Spleen (tissue), 11 donors: ENCODE data around the gene ACER3. TPM values are rescaled to one million over a fixed set of nuclear protein-coding genes. Genes with fewer than 3 reads are reported as not detected.
"Not testable (repeated sequence)": the region's sequence is repeated elsewhere in the genome, so short reads cannot be mapped to it uniquely, and the experiment has no call there.

ENCODE experiments used
- DNase-seq: peaks from one replicate; pipeline ENCODE4 v3.0.0-alpha.2; 2020
- H3K27ac ChIP-seq, 8 donors: fragments of 200-600 bp; sonication (generic) in 7 of 8; 1 replicate in 4 of 8; 2 replicates in 4 of 8; pipeline versions ENCODE4 v1.5.0 to v1.8.0; 2016 to 2021; ENCODE audit warnings: inconsistent platforms in 4 of 8, mild to moderate bottlenecking in 4 of 8, moderate library complexity in 1 of 8
- H3K27me3 ChIP-seq, 7 donors: fragments of 200-600 bp; sonication (generic) in 6 of 7; replicated peaks in 1 of 7; 1 replicate in 4 of 7; 2 replicates in 3 of 7; pipeline versions ENCODE4 v1.5.0 to v1.8.0; 2016 to 2021; ENCODE audit warnings: inconsistent platforms in 3 of 7, mild to moderate bottlenecking in 1 of 7
- H3K36me3 ChIP-seq, 6 donors: fragments of 200-600 bp; sonication (generic) in 5 of 6; 1 replicate in 4 of 6; 2 replicates in 2 of 6; pipeline versions ENCODE4 v1.5.0 to v1.8.0; 2016 to 2021; ENCODE audit warnings: inconsistent platforms in 2 of 6
- H3K4me1 ChIP-seq, 6 donors: fragments of 200-600 bp; sonication (generic) in 5 of 6; 1 replicate in 3 of 6; 2 replicates in 3 of 6; pipeline versions ENCODE4 v1.5.0 to v1.8.0; 2016 to 2021; ENCODE audit warnings: inconsistent platforms in 3 of 6
- H3K4me3 ChIP-seq, 8 donors: fragments of 200-600 bp; sonication (generic) in 7 of 8; 1 replicate in 4 of 8; 2 replicates in 4 of 8; pipeline versions ENCODE4 v1.5.0 to v1.8.0; 2016 to 2021; ENCODE audit warnings: inconsistent platforms in 4 of 8, mild to moderate bottlenecking in 4 of 8, moderate library complexity in 2 of 8
- H3K9me3 ChIP-seq, 8 donors: fragments of 200-600 bp; sonication (generic) in 7 of 8; 1 replicate in 4 of 8; 2 replicates in 4 of 8; pipeline versions ENCODE4 v1.5.0 to v1.8.0; 2016 to 2021; ENCODE audit warnings: inconsistent platforms in 4 of 8
- CTCF ChIP-seq, 11 experiments: fragments of 200-600 bp in 7 of 11; fragments of 450-650 bp in 4 of 11; sonication (generic) in 4 of 11; IDR thresholded peaks in 8 of 11; conservative IDR thresholded peaks in 3 of 11; 1 replicate in 7 of 11; 2 replicates in 4 of 11; pipeline versions ENCODE4 v1.4.0 to v1.8.0; 2016 to 2021; ENCODE audit warnings: antibody characterized with exemption in 11 of 11, inconsistent platforms in 4 of 11, mild to moderate bottlenecking in 1 of 11
- POLR2A ChIP-seq, 3 donors: fragments of 450-650 bp; IDR thresholded peaks; one replicate each; pipeline ENCODE4 v1.5.1; 2017; ENCODE audit warnings: antibody characterized with exemption in 3 of 3, mild to moderate bottlenecking in 1 of 3
- POLR2AphosphoS5 ChIP-seq, 3 donors: sonication (generic); formaldehyde crosslinking; IDR thresholded peaks; one replicate each; pipeline ENCODE4 v1.5.1; 2017; ENCODE audit warnings: antibody characterized with exemption in 3 of 3
- WGBS, 5 donors: extraction: QIAGEN DNeasy Blood & Tissue Kit in 3 of 5; methylation state at CpG; one replicate each; pipeline versions ENCODE4 v1.1.5 to v1.1.7; 2013 to 2018; 5-methylcytosine and 5-hydroxymethylcytosine counted together
- intact Hi-C: fragments of 100-400 bp; cut with DNase I; formaldehyde crosslinking; loops from one replicate; pipeline ENCODE4 v1.15.0; 2023; ENCODE audit warnings: low total_unique reads
- polyA plus RNA-seq, 3 donors: library from polyadenylated mRNA; stranded (reverse); fragments of 200-250 nt; gene quantifications; one replicate each; pipeline ENCODE4 v1.2.1, GENCODE V29; 2013
- total RNA-seq, 7 donors: library from RNA; depleted of rRNA in 3 of 7; stranded (reverse); fragments of >200 nt in 3 of 7; fragmentation: NEBNext Ultra II Directional in 4 of 7; extraction: Animal tissue kit (Norgen Biotek cat#: 25700) in 4 of 7; gene quantifications; one replicate each; pipeline versions ENCODE4 v1.1.0 to v1.2.1, GENCODE V29; 2016 to 2021
- donor health status: healthy with polysubstance abuse.
- donor health status: DM: no; HTN: no; CAD: no; lungs with moderate emphysema.
- donor health status: DM: no; HTN: no; CAD: no.
- donor health status: Bipolar disorder and iron deficiency.
- donor health status: healthy.
- donor health status: DM: no; HTN: no; CAD: no.
- donor health status: DM: yes; HTN: yes; CAD: no.

The ACER3 gene
- total and polyA plus RNA-seq, 10 donors = 2.9 to 52.2 (median 32.1) TPM

DNA sequence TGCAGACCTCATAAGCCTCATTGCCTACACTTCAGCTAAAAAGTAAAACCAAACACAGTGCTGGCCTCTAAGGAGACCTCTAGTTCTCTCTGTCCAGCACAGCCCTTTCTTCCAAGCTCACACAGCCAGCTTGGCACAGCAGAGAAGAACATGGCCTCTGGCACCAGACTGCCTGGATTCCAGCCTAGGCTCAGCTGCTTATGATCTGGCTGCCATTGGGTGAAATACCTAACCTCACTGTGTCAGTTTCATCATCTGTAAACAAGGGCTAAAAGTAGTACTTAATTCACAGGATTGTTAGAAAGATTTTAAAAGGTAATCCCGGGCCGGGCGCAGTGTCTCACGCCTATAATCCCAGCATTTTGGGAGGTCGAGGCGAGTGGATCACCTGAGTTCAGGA lies 9.9 kb upstream of the ACER3 start:
- 91 to 96% (median 94%) methylated on average over 6 of the region's 6 CpGs for WGBS, 5 donors
- H3K4me3 ChIP-seq = no peak overlapping the region
- no peaks in the 10 kb centered on the region for H3K36me3 ChIP-seq
- H3K27me3 ChIP-seq = no peaks in the 10 kb centered on the region
- no peak overlapping the region for H3K27ac ChIP-seq
- intact Hi-C loops = no loop called here
- DNase-seq = no peak
- TF ChIP-seq CTCF (IDR thresholded peaks at IDR 0.05 in 8 of 11, conservative IDR thresholded peaks at IDR 0.05 in 3 of 11) (no peak), POLR2A (IDR thresholded peaks at IDR 0.05) (no peak), POLR2AphosphoS5 (IDR thresholded peaks at IDR 0.05) (no peak)
- no peaks in the 10 kb centered on the region for H3K9me3 ChIP-seq
- H3K4me1 ChIP-seq = peaks cover 0 to 17% (median 3%) of the 10 kb centered on the region in 6 donors

- WGBS, 5 donors = 94 to 97% (median 96%) methylated on average over 1 of the region's 1 CpG
- no peak overlapping the region for H3K27ac ChIP-seq
- no peak overlapping the region for H3K4me3 ChIP-seq
- H3K36me3 ChIP-seq = no peaks in the 10 kb centered on the region
- TF ChIP-seq POLR2AphosphoS5 (IDR thresholded peaks at IDR 0.05) = no peak
- TF ChIP-seq POLR2A (IDR thresholded peaks at IDR 0.05) = no peak
- no peak for TF ChIP-seq CTCF (IDR thresholded peaks at IDR 0.05 in 8 of 11, conservative IDR thresholded peaks at IDR 0.05 in 3 of 11)
- H3K27me3 ChIP-seq = no peaks in the 10 kb centered on the region
- peaks cover 0 to 51% (median 12%) of the 10 kb centered on the region in 6 donors for H3K4me1 ChIP-seq
- intact Hi-C loops = no loop called here
- DNase-seq = no peak
- no peaks in the 10 kb centered on the region for H3K9me3 ChIP-seq
Observed at GRCh38 chr11:76854709-76855108, 6.0 kb upstream of the ACER3 start.

DNA sequence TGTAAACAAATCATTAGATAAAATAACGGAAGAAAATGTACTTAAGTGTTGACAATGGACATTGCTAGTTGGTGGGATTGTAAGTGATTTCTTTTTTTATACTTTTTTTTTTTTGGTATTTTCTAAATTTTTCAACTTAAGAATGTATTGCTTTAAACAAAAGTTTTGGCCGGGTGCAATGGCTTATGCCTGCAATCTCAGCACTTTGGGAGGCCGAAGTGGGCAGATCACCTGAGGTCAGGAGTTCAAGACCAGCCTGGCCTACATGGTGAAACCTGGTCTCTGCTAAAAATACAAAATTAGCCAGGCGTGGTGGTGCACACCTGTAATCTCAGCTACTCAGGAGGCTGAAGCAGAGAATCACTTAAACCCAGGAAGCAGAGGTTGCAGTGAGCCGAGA lies 5.0 kb upstream of the ACER3 start:
- H3K36me3 ChIP-seq, H3K4me3 ChIP-seq, intact Hi-C loops, H3K9me3 ChIP-seq, H3K27me3 ChIP-seq, DNase-seq: not testable (repeated sequence)
- peaks cover 0 to 59% (median 18%) of the 10 kb centered on the region in 6 donors for H3K4me1 ChIP-seq
- peak overlapping the region in 2 of 8 donors; percentile 92 to 93 for H3K27ac ChIP-seq
- WGBS, 5 donors = 74 to 86% (median 77%) methylated on average over 5 of the region's 5 CpGs

GRCh38 chr11:76856106-76856505 lies 4.6 kb upstream of the ACER3 start:
- Histone ChIP-seq H3K27me3 (no peaks in the 10 kb centered on the region), H3K36me3 (no peaks in the 10 kb centered on the region), H3K4me3 (no peak overlapping the region), H3K4me1 (peaks cover 0 to 61% (median 19%) of the 10 kb centered on the region in 6 donors), H3K9me3 (no peaks in the 10 kb centered on the region), H3K27ac (peak overlapping the region in 3 of 8 donors; percentile 50 to 93 (median 92))
- DNase-seq = no peak
- TF ChIP-seq POLR2A (IDR thresholded peaks at IDR 0.05) (no peak), CTCF (IDR thresholded peaks at IDR 0.05 in 8 of 11, conservative IDR thresholded peaks at IDR 0.05 in 3 of 11) (no peak), POLR2AphosphoS5 (IDR thresholded peaks at IDR 0.05) (no peak)
- intact Hi-C loops = no loop called here

GRCh38 chr11:76856571-76856970 lies 4.1 kb upstream of the ACER3 start:
- no peaks in the 10 kb centered on the region for H3K36me3 ChIP-seq
- H3K27ac ChIP-seq = peak overlapping the region in 4 of 8 donors; percentile 26 to 93 (median 71)
- peaks cover 0 to 66% (median 23%) of the 10 kb centered on the region in 6 donors for H3K4me1 ChIP-seq
- no peak for DNase-seq
- TF ChIP-seq POLR2A (IDR thresholded peaks at IDR 0.05) (no peak), POLR2AphosphoS5 (IDR thresholded peaks at IDR 0.05) (no peak), CTCF (IDR thresholded peaks at IDR 0.05 in 8 of 11, conservative IDR thresholded peaks at IDR 0.05 in 3 of 11) (no peak)
- H3K27me3 ChIP-seq = no peaks in the 10 kb centered on the region
- intact Hi-C loops = no loop called here
- 63 to 74% (median 69%) methylated on average over 2 of the region's 2 CpGs for WGBS, 5 donors
- no peaks in the 10 kb centered on the region for H3K9me3 ChIP-seq
- H3K4me3 ChIP-seq = no peak overlapping the region
